ENCODE results near the gene OR5A2.
"Not testable (repeated sequence)": the region's sequence is repeated elsewhere in the genome, so short reads cannot be mapped to it uniquely, and the experiment has no call there.

OR5A2 gene

GRCh38 chr11:59426361-59427067 is at the start of gene OR5A2:
OR5A2 (minus strand) TSS chr11:59426413; CDS start chr11:59422953, 3,460 bp downstream.
- no peak for DNase-seq (ENCODE audit: extremely low spot score, insufficient read length, low read depth)
- no peak for FAIRE-seq

GRCh38 chr11:59475176-59475575 is 49.0 kb upstream of the OR5A2 start:
- FAIRE-seq, result no peak
- DNase-seq (ENCODE audit: extremely low spot score, insufficient read length, low read depth), result no peak

GRCh38 chr11:59473015-59473414 is 46.8 kb upstream of the OR5A2 start, which contains the start of gene OR4D10:
OR4D10 (plus strand) TSS chr11:59473315; CDS start chr11:59477430, 4,115 bp downstream.
- FAIRE-seq, result no peak
- DNase-seq (ENCODE audit: extremely low spot score, insufficient read length, low read depth), result no peak

GRCh38 chr11:59463190-59463641 is 37.0 kb upstream of the OR5A2 start:
- DNase-seq (ENCODE audit: extremely low spot score, insufficient read length, low read depth) (no peak), FAIRE-seq (no peak)

GRCh38 chr11:59459916-59460315 is 33.7 kb upstream of the OR5A2 start:
- DNase-seq (ENCODE audit: extremely low spot score, insufficient read length, low read depth) (no peak), FAIRE-seq (no peak)

GRCh38 chr11:59456661-59457060 is 30.4 kb upstream of the OR5A2 start, which contains the start of gene OR4D6:
OR4D6 (plus strand) TSS chr11:59456961; CDS start chr11:59456961, 0 bp downstream.
- DNase-seq (ENCODE audit: extremely low spot score, insufficient read length, low read depth), result no peak
- no peak for FAIRE-seq

- DNase-seq (ENCODE audit: extremely low spot score, insufficient read length, low read depth) (no peak), FAIRE-seq (no peak)
These were observed 22.3 kb upstream of the OR5A2 start for GRCh38 chr11:59448484-59448883.

GRCh38 chr11:59445624-59446023 is 19.4 kb upstream of the OR5A2 start:
- not testable (repeated sequence) for DNase-seq (ENCODE audit: extremely low spot score, insufficient read length, low read depth); FAIRE-seq

- no peak for FAIRE-seq
- no peak for DNase-seq (ENCODE audit: extremely low spot score, insufficient read length, low read depth)
These were observed 11.6 kb upstream of the OR5A2 start for GRCh38 chr11:59437770-59438169.

- DNase-seq (ENCODE audit: extremely low spot score, insufficient read length, low read depth), result no peak
- no peak for FAIRE-seq
These were observed 10.0 kb upstream of the OR5A2 start, which contains the start of gene OR5A1 for GRCh38 chr11:59436169-59436568. OR5A1 (plus strand) TSS chr11:59436469; CDS start chr11:59443169, 6,700 bp downstream.

- peak; percentile 18 for DNase-seq (ENCODE audit: extremely low spot score, insufficient read length, low read depth)
- peak; percentile 83 for FAIRE-seq
These were observed 3.8 kb upstream of the OR5A2 start for GRCh38 chr11:59429924-59430516.

- no peak for FAIRE-seq
- DNase-seq (ENCODE audit: extremely low spot score, insufficient read length, low read depth), result no peak
These were observed 812 bp upstream of the OR5A2 start for GRCh38 chr11:59427068-59427382.

- DNase-seq (ENCODE audit: extremely low spot score, insufficient read length, low read depth) (no peak), FAIRE-seq (no peak)
These were observed 1.1 kb downstream of the OR5A2 start for GRCh38 chr11:59425131-59425530.

- FAIRE-seq (no peak), DNase-seq (ENCODE audit: extremely low spot score, insufficient read length, low read depth) (no peak)
These were observed 2.4 kb downstream of the OR5A2 start for GRCh38 chr11:59423835-59424234.

- DNase-seq (ENCODE audit: extremely low spot score, insufficient read length, low read depth) (no peak), FAIRE-seq (no peak)
These were observed 8.1 kb downstream of the OR5A2 start for GRCh38 chr11:59418156-59418555.

- DNase-seq (ENCODE audit: extremely low spot score, insufficient read length, low read depth), result no peak
- FAIRE-seq, result no peak
These were observed 9.2 kb downstream of the OR5A2 start for GRCh38 chr11:59417023-59417422.

GRCh38 chr11:59416613-59417012 is 9.6 kb downstream of the OR5A2 start:
- FAIRE-seq (no peak), DNase-seq (ENCODE audit: extremely low spot score, insufficient read length, low read depth) (no peak)

GRCh38 chr11:59415111-59415510 is 11.1 kb downstream of the OR5A2 start:
- FAIRE-seq (no peak), DNase-seq (ENCODE audit: extremely low spot score, insufficient read length, low read depth) (no peak)

GRCh38 chr11:59413646-59414045 is 12.6 kb downstream of the OR5A2 start:
- DNase-seq (ENCODE audit: extremely low spot score, insufficient read length, low read depth) (no peak), FAIRE-seq (no peak)

GRCh38 chr11:59403546-59403945 is 22.7 kb downstream of the OR5A2 start:
- DNase-seq (ENCODE audit: extremely low spot score, insufficient read length, low read depth), result no peak

GRCh38 chr11:59401262-59401552 is 25.0 kb downstream of the OR5A2 start:
- no peak for DNase-seq (ENCODE audit: extremely low spot score, insufficient read length, low read depth)
- no peak for FAIRE-seq

More at GRCh38 chr11:59403546-59403945, 22.7 kb downstream of the OR5A2 start:
- FAIRE-seq, result no peak
